Mesothelial cell of epicardium (in vitro differentiated cells): Measurements from ENCODE around the gene CCDC138. TPM values are rescaled to one million over a fixed set of nuclear protein-coding genes. Genes with fewer than 3 reads are reported as not detected.

Source experiments
- DNase-seq, 2 experiments: peaks; one replicate each; pipeline ENCODE4 v3.0.0; 2021; ENCODE audit warnings: low spot score in 2 of 2; ENCODE audit not compliant: unreplicated experiment in 2 of 2
- H3K27ac Mint-ChIP-seq: 2 replicates; pipeline ENCODE4 v1.8.0; 2021; ENCODE audit warnings: mixed read lengths
- H3K27me3 Mint-ChIP-seq: 2 replicates; pipeline ENCODE4 v1.8.0; 2021; ENCODE audit warnings: low read depth, mixed read lengths
- H3K36me3 Mint-ChIP-seq: 2 replicates; pipeline ENCODE4 v1.8.0; 2021; ENCODE audit warnings: mixed read lengths
- H3K4me1 Mint-ChIP-seq: 2 replicates; pipeline ENCODE4 v1.8.0; 2021; ENCODE audit warnings: mixed read lengths
- H3K4me3 Mint-ChIP-seq: 2 replicates; pipeline ENCODE4 v1.8.0; 2021; ENCODE audit warnings: mild to moderate bottlenecking, moderate library complexity, mixed read lengths
- H3K9me3 Mint-ChIP-seq: 2 replicates; pipeline ENCODE4 v1.8.0; 2021; ENCODE audit warnings: mixed read lengths
- total RNA-seq: library from RNA; stranded (reverse); gene quantifications from 3 replicates; pipeline ENCODE4 v1.2.1, GENCODE V29; 2021
- TF ChIP-seq, protein P1 (sequence below): fragments of 200-600 bp; sonication (generic); IDR thresholded peaks from one replicate; pipeline ENCODE4 v1.5.0; 2021; ENCODE audit warnings: antibody characterized with exemption; ENCODE audit not compliant: unreplicated experiment

CCDC138 gene
- total RNA-seq, 1 donor from 2014 or later, result 22.6 TPM

DNA sequence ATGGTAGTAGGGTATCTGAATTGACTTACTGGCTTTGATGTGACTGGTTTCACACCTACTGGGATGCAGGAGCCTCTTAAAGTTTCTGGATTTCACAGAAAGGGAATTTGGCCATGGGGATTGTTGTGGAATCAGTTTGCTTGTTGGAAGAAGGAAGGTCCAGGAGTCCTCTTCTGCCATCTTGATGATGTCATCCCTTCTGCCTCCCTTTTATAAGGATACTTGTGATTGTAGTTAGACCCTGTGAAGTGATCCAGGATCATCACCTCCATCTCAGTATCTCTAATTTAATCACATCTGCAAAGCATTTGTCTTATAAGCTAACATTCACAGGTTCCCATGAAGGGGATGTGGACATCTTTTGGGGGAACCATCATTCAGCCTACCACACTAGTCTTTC, 79.5 kb downstream of the CCDC138 start:
- Mint-ChIP-seq H3K27ac (no peak overlapping the region), H3K9me3 (peaks cover 24% of the 10 kb centered on the region), H3K4me1 (no peaks in the 10 kb centered on the region), H3K36me3 (peaks cover 57% of the 10 kb centered on the region), H3K27me3 (no peaks in the 10 kb centered on the region), H3K4me3 (no peak overlapping the region)
- TF ChIP-seq, protein P1, sequence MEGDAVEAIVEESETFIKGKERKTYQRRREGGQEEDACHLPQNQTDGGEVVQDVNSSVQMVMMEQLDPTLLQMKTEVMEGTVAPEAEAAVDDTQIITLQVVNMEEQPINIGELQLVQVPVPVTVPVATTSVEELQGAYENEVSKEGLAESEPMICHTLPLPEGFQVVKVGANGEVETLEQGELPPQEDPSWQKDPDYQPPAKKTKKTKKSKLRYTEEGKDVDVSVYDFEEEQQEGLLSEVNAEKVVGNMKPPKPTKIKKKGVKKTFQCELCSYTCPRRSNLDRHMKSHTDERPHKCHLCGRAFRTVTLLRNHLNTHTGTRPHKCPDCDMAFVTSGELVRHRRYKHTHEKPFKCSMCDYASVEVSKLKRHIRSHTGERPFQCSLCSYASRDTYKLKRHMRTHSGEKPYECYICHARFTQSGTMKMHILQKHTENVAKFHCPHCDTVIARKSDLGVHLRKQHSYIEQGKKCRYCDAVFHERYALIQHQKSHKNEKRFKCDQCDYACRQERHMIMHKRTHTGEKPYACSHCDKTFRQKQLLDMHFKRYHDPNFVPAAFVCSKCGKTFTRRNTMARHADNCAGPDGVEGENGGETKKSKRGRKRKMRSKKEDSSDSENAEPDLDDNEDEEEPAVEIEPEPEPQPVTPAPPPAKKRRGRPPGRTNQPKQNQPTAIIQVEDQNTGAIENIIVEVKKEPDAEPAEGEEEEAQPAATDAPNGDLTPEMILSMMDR, result no peak
- DNase-seq, result no peak

DNA sequence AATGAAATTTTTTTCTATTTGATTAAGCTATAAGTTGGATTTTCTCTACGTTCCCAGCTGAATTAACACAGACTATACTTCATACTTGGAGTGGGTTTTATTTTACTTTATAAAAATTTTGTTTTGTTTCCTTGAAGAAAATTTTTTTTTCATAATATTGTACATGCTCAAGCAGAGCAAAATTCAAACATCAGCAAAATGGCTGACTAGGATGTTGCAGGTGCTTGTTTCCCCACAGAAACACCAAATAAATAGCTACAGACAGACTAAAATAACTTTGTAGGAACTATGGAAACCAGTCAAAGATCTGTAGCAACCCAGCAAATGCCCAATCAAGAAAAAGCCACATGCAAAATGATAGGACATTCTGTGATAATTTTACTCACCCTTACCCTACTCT, 82.3 kb downstream of the CCDC138 start:
- Mint-ChIP-seq H3K4me1 (no peaks in the 10 kb centered on the region), H3K36me3 (peaks cover 60% of the 10 kb centered on the region), H3K4me3 (no peak overlapping the region), H3K9me3 (peaks cover 31% of the 10 kb centered on the region), H3K27me3 (no peaks in the 10 kb centered on the region), H3K27ac (no peak overlapping the region)
- TF ChIP-seq, protein P1, result no peak
- no peak for DNase-seq

DNA sequence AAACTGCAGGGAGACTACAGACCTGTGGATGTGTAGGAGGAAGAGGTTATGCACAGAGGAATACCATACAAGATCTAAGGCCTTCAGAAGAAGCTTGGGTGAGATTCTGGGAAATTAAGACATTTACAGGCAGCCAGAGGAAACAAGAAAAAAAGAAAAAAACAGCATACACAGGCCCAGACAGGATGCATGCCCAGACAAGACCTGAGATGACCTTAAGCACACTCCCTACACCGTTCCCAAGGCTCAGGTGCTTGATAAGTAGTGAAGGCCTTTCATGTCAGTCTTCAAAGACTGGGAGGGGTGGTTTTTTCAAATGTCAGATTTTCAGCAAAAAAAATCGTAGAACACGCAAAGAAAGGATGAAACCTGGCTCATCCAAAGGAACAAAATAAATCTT, 83.0 kb downstream of the CCDC138 start:
- Mint-ChIP-seq H3K4me1 (no peaks in the 10 kb centered on the region), H3K27ac (no peak overlapping the region), H3K27me3 (no peaks in the 10 kb centered on the region), H3K36me3 (peaks cover 65% of the 10 kb centered on the region), H3K9me3 (peaks cover 31% of the 10 kb centered on the region), H3K4me3 (no peak overlapping the region)
- TF ChIP-seq, protein P1, result no peak
- DNase-seq, result no peak

DNA sequence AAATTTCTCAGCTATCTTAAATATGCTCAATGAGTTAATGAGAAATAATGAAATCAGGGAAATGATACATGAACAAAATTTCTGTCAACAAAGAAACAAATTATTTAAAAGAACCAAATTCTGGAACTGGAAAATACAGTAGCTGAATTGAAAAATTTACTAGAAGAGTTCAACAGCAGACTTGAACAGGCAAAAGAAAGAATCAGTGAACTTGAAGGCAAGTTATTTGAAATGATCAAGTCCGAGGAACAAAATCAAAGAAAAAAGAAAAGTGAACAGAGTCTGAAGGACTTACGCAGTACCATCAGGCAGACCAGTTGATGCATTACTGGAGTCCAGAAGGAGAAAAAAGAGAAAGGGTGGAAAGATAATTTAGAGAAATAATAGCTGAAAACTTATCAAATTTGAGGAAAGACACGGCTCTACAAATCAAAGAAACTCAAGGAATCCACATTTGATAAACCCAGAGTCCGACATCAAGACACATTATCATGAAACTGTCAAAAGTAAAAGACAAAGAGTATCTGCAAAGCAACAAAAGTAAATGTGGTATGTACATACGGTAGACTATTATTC, 83.6 kb downstream of the CCDC138 start:
- Mint-ChIP-seq H3K27me3 (no peaks in the 10 kb centered on the region), H3K4me1 (no peaks in the 10 kb centered on the region), H3K9me3 (peaks cover 31% of the 10 kb centered on the region), H3K27ac (no peak overlapping the region), H3K36me3 (peaks cover 66% of the 10 kb centered on the region), H3K4me3 (no peak overlapping the region)
- TF ChIP-seq, protein P1, result no peak
- DNase-seq, result no peak

DNA sequence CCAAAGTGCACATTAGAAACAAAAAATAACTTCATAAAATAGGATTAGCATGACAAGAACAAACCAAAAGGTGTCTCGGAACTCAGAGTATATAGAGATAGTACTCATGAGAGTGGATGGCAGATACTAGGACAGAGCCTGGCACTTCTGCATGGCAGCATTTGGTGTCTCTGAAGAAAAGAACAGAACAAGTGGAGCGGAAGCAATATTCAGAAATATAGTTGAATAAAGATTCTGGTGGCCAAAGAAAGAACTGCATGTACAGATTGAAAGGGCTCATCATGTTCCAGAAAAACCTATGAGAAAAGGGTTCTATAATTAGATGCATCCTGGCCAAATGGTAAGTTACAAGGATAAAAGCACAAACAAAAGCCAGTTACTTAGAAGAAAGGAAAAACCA, 90.9 kb downstream of the CCDC138 start:
- H3K36me3 Mint-ChIP-seq, result peaks cover 49% of the 10 kb centered on the region
- H3K27ac Mint-ChIP-seq, result no peak overlapping the region
- no peak overlapping the region for H3K4me3 Mint-ChIP-seq
- DNase-seq, result no peak
- no peaks in the 10 kb centered on the region for H3K27me3 Mint-ChIP-seq
- peaks cover 38% of the 10 kb centered on the region for H3K9me3 Mint-ChIP-seq
- H3K4me1 Mint-ChIP-seq, result no peaks in the 10 kb centered on the region
- TF ChIP-seq, protein P1, result peak; percentile 56

DNA sequence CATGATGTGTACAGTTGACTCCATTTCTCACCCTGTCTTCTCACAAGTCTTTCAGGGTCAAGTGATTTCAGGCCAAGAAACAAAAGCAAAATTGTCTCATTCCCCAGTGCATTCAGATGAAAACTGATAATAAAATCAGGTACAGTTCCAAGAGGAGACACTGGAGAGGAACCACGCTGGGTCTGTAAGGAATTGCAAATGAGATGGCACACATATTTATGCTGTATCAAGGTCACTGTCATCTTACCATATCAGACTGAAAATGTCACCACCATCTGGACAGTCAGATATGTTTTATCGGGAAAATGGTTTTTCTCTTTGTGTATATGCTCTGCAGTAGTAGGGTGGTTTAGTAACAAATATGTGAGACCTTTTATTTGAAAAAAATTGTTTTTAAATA, 91.7 kb downstream of the CCDC138 start:
- no peaks in the 10 kb centered on the region for H3K4me1 Mint-ChIP-seq
- H3K4me3 Mint-ChIP-seq, result no peak overlapping the region
- TF ChIP-seq, protein P1, result no peak
- no peak overlapping the region for H3K27ac Mint-ChIP-seq
- no peaks in the 10 kb centered on the region for H3K27me3 Mint-ChIP-seq
- peaks cover 44% of the 10 kb centered on the region for H3K9me3 Mint-ChIP-seq
- no peak for DNase-seq
- peaks cover 51% of the 10 kb centered on the region for H3K36me3 Mint-ChIP-seq
